Esophagus squamous epithelium (tissue), 4 donors: ENCODE results near the gene TMEM131.

Source experiments
- POLR2A ChIP-seq, 4 donors: fragments of 450-650 bp; IDR thresholded peaks; one replicate each; pipeline ENCODE4 v1.6.1; 2017; ENCODE audit warnings: antibody characterized with exemption in 4 of 4, mild to moderate bottlenecking in 4 of 4, moderate library complexity in 3 of 4
- TF ChIP-seq, protein P1 (sequence below), 6 experiments: fragments of 450-650 bp in 4 of 6; fragments of 200-600 bp in 2 of 6; sonication (generic) in 2 of 6; IDR thresholded peaks; one replicate each; pipeline ENCODE4 v1.5.1; 2016 to 2019; ENCODE audit warnings: antibody characterized with exemption in 6 of 6, mild to moderate bottlenecking in 4 of 6, moderate library complexity in 4 of 6

DNA sequence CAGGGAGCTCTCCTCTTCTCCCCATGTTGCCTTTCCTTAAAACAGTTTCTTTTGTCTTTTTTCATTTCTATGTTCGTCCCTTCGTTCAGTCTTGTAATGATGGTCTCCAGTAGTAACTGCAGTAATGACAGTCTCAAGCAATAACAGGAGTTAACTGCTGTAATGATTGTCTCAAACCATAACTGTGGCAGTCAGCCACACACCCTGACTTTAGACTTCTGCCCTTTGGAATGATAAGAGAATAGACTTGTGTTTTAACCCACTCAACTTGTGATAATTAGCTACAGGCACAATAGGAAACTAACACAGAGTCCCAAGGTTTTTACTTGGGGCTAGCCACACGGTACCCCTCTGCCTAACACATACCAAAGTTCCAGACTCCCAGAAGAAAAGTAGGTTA lies 12.1 kb downstream of the TMEM131 start:
- TF ChIP-seq, protein P1, sequence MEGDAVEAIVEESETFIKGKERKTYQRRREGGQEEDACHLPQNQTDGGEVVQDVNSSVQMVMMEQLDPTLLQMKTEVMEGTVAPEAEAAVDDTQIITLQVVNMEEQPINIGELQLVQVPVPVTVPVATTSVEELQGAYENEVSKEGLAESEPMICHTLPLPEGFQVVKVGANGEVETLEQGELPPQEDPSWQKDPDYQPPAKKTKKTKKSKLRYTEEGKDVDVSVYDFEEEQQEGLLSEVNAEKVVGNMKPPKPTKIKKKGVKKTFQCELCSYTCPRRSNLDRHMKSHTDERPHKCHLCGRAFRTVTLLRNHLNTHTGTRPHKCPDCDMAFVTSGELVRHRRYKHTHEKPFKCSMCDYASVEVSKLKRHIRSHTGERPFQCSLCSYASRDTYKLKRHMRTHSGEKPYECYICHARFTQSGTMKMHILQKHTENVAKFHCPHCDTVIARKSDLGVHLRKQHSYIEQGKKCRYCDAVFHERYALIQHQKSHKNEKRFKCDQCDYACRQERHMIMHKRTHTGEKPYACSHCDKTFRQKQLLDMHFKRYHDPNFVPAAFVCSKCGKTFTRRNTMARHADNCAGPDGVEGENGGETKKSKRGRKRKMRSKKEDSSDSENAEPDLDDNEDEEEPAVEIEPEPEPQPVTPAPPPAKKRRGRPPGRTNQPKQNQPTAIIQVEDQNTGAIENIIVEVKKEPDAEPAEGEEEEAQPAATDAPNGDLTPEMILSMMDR (IDR thresholded peaks at IDR 0.05): no peak
- no peak for TF ChIP-seq POLR2A (IDR thresholded peaks at IDR 0.05)
